ENCODE results near the gene SPRED3. TPM values are rescaled to one million over a fixed set of nuclear protein-coding genes. Genes with fewer than 3 reads are reported as not detected.

The SPRED3 gene
- total and polyA plus RNA-seq, 2 experiments from 2014 or later = 2.3 to 4.0 TPM

- TF ChIP-seq EZH2 (IDR thresholded peaks at IDR 0.05; ENCODE audit: borderline replicate concordance) = no peak
- no peaks in the 10 kb centered on the region for H3K9me2 ChIP-seq (replicated peaks; ENCODE audit: insufficient read depth)
- H3K9me3 ChIP-seq (ENCODE audit: low read depth) = no peaks in the 10 kb centered on the region
- H2AFZ ChIP-seq = no peak overlapping the region
- peaks cover 12% of the 10 kb centered on the region for H3K4me1 ChIP-seq (ENCODE audit: insufficient read depth)
- H3K79me2 ChIP-seq = no peaks in the 10 kb centered on the region
- H3K36me3 ChIP-seq (replicated peaks; ENCODE audit: insufficient read depth, low read depth) = no peaks in the 10 kb centered on the region
- no peaks in the 10 kb centered on the region for H3K27me3 ChIP-seq
- H3K4me2 ChIP-seq = peak overlapping the region; percentile 94
- 80% methylated on average over 13 of the region's 22 CpGs for WGBS (ENCODE audit: low lambda C conversion rate, missing lambda C conversion rate)
- H3K27ac ChIP-seq = no peak overlapping the region
- no peak for DNase-seq (ENCODE audit: low spot score)
- H4K20me1 ChIP-seq (ENCODE audit: insufficient read depth, poor library complexity, severe bottlenecking) = no peaks in the 10 kb centered on the region
- no peak overlapping the region for H3K4me3 ChIP-seq
These were observed 1.7 kb downstream of the SPRED3 start for GRCh38 chr19:38389957-38390924.

- no peak overlapping the region for H3K4me2 ChIP-seq
- H3K79me2 ChIP-seq = no peaks in the 10 kb centered on the region
- H3K27me3 ChIP-seq = no peaks in the 10 kb centered on the region
- no peak overlapping the region for H2AFZ ChIP-seq
- TF ChIP-seq EZH2 (IDR thresholded peaks at IDR 0.05; ENCODE audit: borderline replicate concordance) (no peak), EZH2phosphoT487 (IDR thresholded peaks at IDR 0.05; ENCODE audit: low read depth, severe bottlenecking, unreplicated experiment) (no peak), CTCF (IDR thresholded peaks at IDR 0.05; ENCODE audit: poor library complexity) (no peak)
- peaks cover 3% of the 10 kb centered on the region for H3K4me1 ChIP-seq (ENCODE audit: insufficient read depth)
- no peaks in the 10 kb centered on the region for H3K9me3 ChIP-seq (ENCODE audit: low read depth)
- WGBS (ENCODE audit: low lambda C conversion rate, missing lambda C conversion rate) = 54% methylated on average over 8 of the region's 8 CpGs
- no peaks in the 10 kb centered on the region for H3K9me2 ChIP-seq (replicated peaks; ENCODE audit: insufficient read depth)
- no peak for DNase-seq (ENCODE audit: low spot score)
- H3K4me3 ChIP-seq = no peak overlapping the region
- H4K20me1 ChIP-seq (ENCODE audit: insufficient read depth, poor library complexity, severe bottlenecking) = no peaks in the 10 kb centered on the region
- H3K27ac ChIP-seq = no peak overlapping the region
- H3K36me3 ChIP-seq (replicated peaks; ENCODE audit: insufficient read depth, low read depth) = no peaks in the 10 kb centered on the region
These were observed 3.5 kb downstream of the SPRED3 start for GRCh38 chr19:38391911-38392464.

- Histone ChIP-seq H3K36me3 (replicated peaks; ENCODE audit: insufficient read depth, low read depth) (no peaks in the 10 kb centered on the region), H2AFZ (no peak overlapping the region), H3K27ac (peak overlapping the region; percentile 68), H3K27me3 (no peaks in the 10 kb centered on the region), H3K9me2 (replicated peaks; ENCODE audit: insufficient read depth) (no peaks in the 10 kb centered on the region), H3K4me2 (no peak overlapping the region), H3K79me2 (no peaks in the 10 kb centered on the region), H3K4me1 (ENCODE audit: insufficient read depth) (no peaks in the 10 kb centered on the region), H4K20me1 (ENCODE audit: insufficient read depth, poor library complexity, severe bottlenecking) (no peaks in the 10 kb centered on the region), H3K9me3 (ENCODE audit: low read depth) (no peaks in the 10 kb centered on the region), H3K4me3 (no peak overlapping the region)
- 68% methylated on average over 6 of the region's 6 CpGs for WGBS (ENCODE audit: low lambda C conversion rate, missing lambda C conversion rate)
- TF ChIP-seq EZH2 (IDR thresholded peaks at IDR 0.05; ENCODE audit: borderline replicate concordance) = no peak
- TF ChIP-seq CTCF (IDR thresholded peaks at IDR 0.05; ENCODE audit: poor library complexity) = no peak
- peak; percentile 81 for DNase-seq (ENCODE audit: low spot score)
These were observed 4.3 kb downstream of the SPRED3 start for GRCh38 chr19:38392707-38393308.

GRCh38 chr19:38394488-38394887 lies 6.0 kb downstream of the SPRED3 start:
- H3K4me1 ChIP-seq (ENCODE audit: insufficient read depth) = no peaks in the 10 kb centered on the region
- TF ChIP-seq EZH2phosphoT487 (IDR thresholded peaks at IDR 0.05; ENCODE audit: low read depth, severe bottlenecking, unreplicated experiment) (no peak), CTCF (IDR thresholded peaks at IDR 0.05; ENCODE audit: poor library complexity) (no peak), EZH2 (IDR thresholded peaks at IDR 0.05; ENCODE audit: borderline replicate concordance) (no peak)
- DNase-seq (ENCODE audit: low spot score) = peak; percentile 54
- H3K36me3 ChIP-seq (replicated peaks; ENCODE audit: insufficient read depth, low read depth) = no peaks in the 10 kb centered on the region
- H3K27me3 ChIP-seq = no peaks in the 10 kb centered on the region
- H4K20me1 ChIP-seq (ENCODE audit: insufficient read depth, poor library complexity, severe bottlenecking) = no peaks in the 10 kb centered on the region
- no peaks in the 10 kb centered on the region for H3K79me2 ChIP-seq
- H3K4me2 ChIP-seq = no peak overlapping the region
- no peaks in the 10 kb centered on the region for H3K9me2 ChIP-seq (replicated peaks; ENCODE audit: insufficient read depth)
- no peak overlapping the region for H3K4me3 ChIP-seq
- 23% methylated on average over 26 of the region's 30 CpGs for whole genome bisulfite sequencing (ENCODE audit: low lambda C conversion rate, missing lambda C conversion rate)
- H3K27ac ChIP-seq = no peak overlapping the region
- H3K9me3 ChIP-seq (ENCODE audit: low read depth) = no peaks in the 10 kb centered on the region
- no peak overlapping the region for H2AFZ ChIP-seq

Measured in hepatocyte (in vitro differentiated cells).